ENCODE data around the gene IRAK3. TPM values are rescaled to one million over a fixed set of nuclear protein-coding genes. Genes with fewer than 3 reads are reported as not detected.
A peak's percentile ranks its signal among the peaks of the same experiment; 100 is the strongest.

IRAK3 gene
- total RNA-seq, 3 donors from 2014 or later (not counting 1 experiment from before 2014, with no cell fraction given), result 3.7 to 9.9 (median 9.2) TPM

- no peaks in the 10 kb centered on the region for H3K9me3 ChIP-seq (ENCODE audit: control insufficient read depth, insufficient read depth, low read length)
- Mint-ChIP-seq H3K36me3 (no peaks in the 10 kb centered on the region), H3K9me3 (no peaks in the 10 kb centered on the region), H3K4me1 (peaks cover 0 to 12% of the 10 kb centered on the region in 2 donors), H3K27ac (no peak overlapping the region), H3K4me3 (peak overlapping the region; percentile 45), H3K27me3 (ENCODE audit: low read depth in 2 of 2) (peaks cover 35 to 46% of the 10 kb centered on the region in 2 donors)
- H3K4me3 ChIP-seq (ENCODE audit: low read length), result no peak overlapping the region
- peaks cover 8% of the 10 kb centered on the region for H3K27me3 ChIP-seq (ENCODE audit: control insufficient read depth, insufficient read depth, low read length)
- no peak for TF ChIP-seq CTCF (IDR thresholded peaks at IDR 0.05)
- intact Hi-C loops (cut with micrococcal nuclease), result no loop called here
- H3K4me1 ChIP-seq (ENCODE audit: control insufficient read depth, insufficient read depth, low read length), result peaks cover 13% of the 10 kb centered on the region
- 22% methylated on average over 1 of the region's 1 CpG for WGBS (ENCODE audit: insufficient coverage)
- no peak overlapping the region for H3K27ac ChIP-seq (ENCODE audit: low read length)
- DNase-seq, result no peak
- H3K36me3 ChIP-seq (ENCODE audit: control insufficient read depth, insufficient read depth, low read length), result no peaks in the 10 kb centered on the region
- no peak for ATAC-seq
Measured at GRCh38 chr12:66190519-66191370, 1.7 kb downstream of the IRAK3 start.

- Mint-ChIP-seq H3K27ac (no peak overlapping the region), H3K36me3 (no peaks in the 10 kb centered on the region), H3K4me3 (no peak overlapping the region), H3K9me3 (no peaks in the 10 kb centered on the region), H3K4me1 (peaks cover 0 to 12% of the 10 kb centered on the region in 2 donors), H3K27me3 (ENCODE audit: low read depth in 2 of 2) (peaks cover 31 to 44% of the 10 kb centered on the region in 2 donors)
- WGBS (ENCODE audit: insufficient coverage), result 54% methylated on average over 7 of the region's 7 CpGs
- ATAC-seq, result no peak
- Histone ChIP-seq H3K27me3 (ENCODE audit: control insufficient read depth, insufficient read depth, low read length) (peaks cover 8% of the 10 kb centered on the region), H3K4me3 (ENCODE audit: low read length) (no peak overlapping the region), H3K27ac (ENCODE audit: low read length) (no peak overlapping the region), H3K4me1 (ENCODE audit: control insufficient read depth, insufficient read depth, low read length) (peaks cover 13% of the 10 kb centered on the region), H3K9me3 (ENCODE audit: control insufficient read depth, insufficient read depth, low read length) (no peaks in the 10 kb centered on the region), H3K36me3 (ENCODE audit: control insufficient read depth, insufficient read depth, low read length) (no peaks in the 10 kb centered on the region)
- TF ChIP-seq CTCF (IDR thresholded peaks at IDR 0.05), result no peak
- intact Hi-C loops (cut with micrococcal nuclease), result no loop called here
- no peak for DNase-seq
Measured at GRCh38 chr12:66191547-66192126, 2.6 kb downstream of the IRAK3 start.

GRCh38 chr12:66194122-66194521 is 5.1 kb downstream of the IRAK3 start:
- Mint-ChIP-seq H3K4me3 (no peak overlapping the region), H3K9me3 (no peaks in the 10 kb centered on the region), H3K27me3 (ENCODE audit: low read depth in 2 of 2) (peaks cover 16 to 34% of the 10 kb centered on the region in 2 donors), H3K36me3 (no peaks in the 10 kb centered on the region), H3K4me1 (peaks cover 0 to 9% of the 10 kb centered on the region in 2 donors), H3K27ac (no peak overlapping the region)
- DNase-seq (no peak), ATAC-seq (no peak)
- WGBS (ENCODE audit: insufficient coverage), result 100% methylated on average over 1 of the region's 2 CpGs
- Histone ChIP-seq H3K27ac (ENCODE audit: low read length) (no peak overlapping the region), H3K27me3 (ENCODE audit: control insufficient read depth, insufficient read depth, low read length) (peaks cover 4% of the 10 kb centered on the region), H3K36me3 (ENCODE audit: control insufficient read depth, insufficient read depth, low read length) (no peaks in the 10 kb centered on the region), H3K9me3 (ENCODE audit: control insufficient read depth, insufficient read depth, low read length) (no peaks in the 10 kb centered on the region), H3K4me1 (ENCODE audit: control insufficient read depth, insufficient read depth, low read length) (peaks cover 6% of the 10 kb centered on the region), H3K4me3 (ENCODE audit: low read length) (no peak overlapping the region)
- intact Hi-C loops (cut with micrococcal nuclease), result no loop called here
- no peak for TF ChIP-seq CTCF (IDR thresholded peaks at IDR 0.05)

Data from natural killer cell (primary cell).